Limb (tissue), 2 donors: ENCODE data around the gene SZRD1.

Experiments
- DNase-seq, 2 donors: peaks; one replicate each; pipeline ENCODE4 v3.0.0-alpha.2; 2016; ENCODE audit errors: extremely low spot score in 2 of 2

SZRD1 gene

GRCh38 chr1:16393570-16394521, 26.8 kb downstream of the SZRD1 start:
- no peak for DNase-seq

- DNase-seq, result no peak
Measured at GRCh38 chr1:16394977-16395376, 27.9 kb downstream of the SZRD1 start.

GRCh38 chr1:16396591-16396990, 29.5 kb downstream of the SZRD1 start:
- no peak for DNase-seq

- DNase-seq, result no peak
Measured at GRCh38 chr1:16397120-16397519, 30.1 kb downstream of the SZRD1 start.

GRCh38 chr1:16398371-16398953, 31.4 kb downstream of the SZRD1 start:
- DNase-seq, result no peak

GRCh38 chr1:16402742-16403141, 35.7 kb downstream of the SZRD1 start:
- no peak for DNase-seq

- no peak for DNase-seq
Measured at GRCh38 chr1:16405441-16405840, 38.4 kb downstream of the SZRD1 start.

GRCh38 chr1:16406868-16407267, 39.8 kb downstream of the SZRD1 start:
- no peak for DNase-seq

DNA sequence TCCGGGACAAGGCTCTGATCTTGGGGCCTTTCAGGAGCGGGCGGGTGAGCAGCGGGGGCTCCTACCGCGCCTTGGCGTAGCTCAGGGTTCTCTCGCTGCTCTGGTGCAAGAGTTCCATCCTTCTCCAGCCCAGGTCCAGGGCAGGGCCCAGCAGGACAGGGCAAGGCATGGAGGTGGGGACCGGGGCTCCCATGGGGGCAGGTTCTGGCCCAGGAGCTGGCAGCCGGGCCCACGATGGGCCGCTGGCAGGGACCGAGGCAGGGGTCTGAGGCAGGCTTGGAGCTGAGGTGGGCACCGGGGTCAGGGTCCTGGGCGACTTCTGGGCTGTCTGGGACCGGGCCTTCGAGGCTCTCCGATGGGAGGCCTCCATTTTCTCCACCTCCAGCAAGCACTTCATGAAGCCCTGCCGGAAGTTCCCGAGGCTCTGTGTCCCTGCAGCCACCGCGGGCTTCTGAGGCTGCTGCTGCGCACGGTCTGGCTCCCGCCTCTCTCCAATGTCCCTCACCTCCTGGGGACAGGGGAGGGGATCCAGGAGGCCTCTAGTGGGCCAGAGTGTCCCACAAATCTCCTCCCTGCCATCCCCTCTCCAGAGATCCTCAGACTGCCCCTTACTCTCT, 42.6 kb downstream of the SZRD1 start:
- DNase-seq, result no peak

DNA sequence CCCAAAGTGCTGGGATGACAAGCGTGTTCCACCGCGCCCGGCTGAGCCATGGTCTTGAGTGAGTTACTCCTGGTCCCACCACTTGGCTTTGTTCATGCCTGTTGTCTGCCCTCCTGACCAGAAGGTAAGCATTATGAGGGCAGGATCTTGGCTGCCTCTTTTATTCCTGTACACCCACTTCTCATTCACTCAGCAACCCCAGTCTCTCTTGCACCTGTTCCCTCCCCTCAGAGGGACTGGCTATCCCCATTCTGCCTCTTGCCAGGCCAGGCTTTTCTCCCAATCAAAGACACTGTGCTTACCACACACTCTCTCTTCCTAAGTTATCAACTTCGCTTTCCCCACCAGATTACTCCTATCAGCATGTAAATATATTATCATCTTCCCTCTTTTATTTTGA, 43.8 kb downstream of the SZRD1 start:
- DNase-seq, result no peak

GRCh38 chr1:16413191-16413590, 46.1 kb downstream of the SZRD1 start:
- no peak for DNase-seq

DNA sequence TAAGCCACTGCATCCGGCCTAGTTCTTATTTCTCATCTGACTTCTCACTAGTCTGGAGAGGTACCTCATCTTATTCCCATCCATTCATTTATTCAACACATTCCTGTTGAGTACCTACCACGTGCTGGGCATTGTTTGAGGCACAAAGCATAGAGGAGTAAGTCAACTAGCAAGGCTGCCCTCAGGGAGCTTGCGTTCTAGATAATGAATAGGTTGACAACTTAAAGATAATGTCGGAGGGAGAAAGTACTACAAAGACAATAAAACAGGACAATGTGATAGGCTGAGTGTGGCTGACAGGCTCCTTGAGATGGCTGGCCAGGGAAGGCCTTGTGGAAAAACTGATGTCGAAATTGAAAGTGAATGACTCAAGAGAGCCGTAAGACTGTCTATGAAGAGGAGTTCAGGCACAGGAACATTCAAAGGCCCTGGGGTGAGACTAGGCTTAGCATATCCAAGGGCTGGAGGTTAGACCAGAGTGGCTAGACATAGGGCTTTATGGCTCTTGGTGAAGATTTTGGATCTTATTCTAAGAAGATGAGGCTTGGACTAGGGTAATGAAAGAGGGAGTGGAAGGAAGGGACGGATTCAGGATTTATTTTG, 51.9 kb downstream of the SZRD1 start:
- DNase-seq, result no peak

- DNase-seq, result no peak
Measured at GRCh38 chr1:16420424-16421118, 53.5 kb downstream of the SZRD1 start.

GRCh38 chr1:16421201-16421600, 54.2 kb downstream of the SZRD1 start:
- no peak for DNase-seq

DNA sequence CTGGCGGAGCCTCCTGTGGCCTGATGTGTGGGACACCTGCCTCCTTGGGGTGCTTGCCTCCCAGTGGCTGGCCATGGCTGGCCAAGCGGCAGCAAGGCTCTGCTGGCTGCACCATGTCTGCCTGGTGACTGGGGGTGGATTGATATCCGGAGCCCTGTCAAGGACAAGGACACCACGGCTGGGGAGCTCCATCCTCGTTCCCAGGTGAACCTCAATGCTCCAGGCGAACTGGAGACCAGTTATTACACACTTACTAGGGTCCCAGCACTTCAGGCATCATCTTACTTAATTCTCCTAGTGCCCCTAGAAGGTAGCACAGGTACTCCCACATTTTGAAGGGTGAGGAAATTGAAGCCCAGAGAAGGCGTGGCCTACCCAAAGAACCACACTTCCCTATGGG, 55.0 kb downstream of the SZRD1 start:
- DNase-seq, result no peak

- no peak for DNase-seq
Measured at GRCh38 chr1:16425125-16426025, 58.3 kb downstream of the SZRD1 start.

DNA sequence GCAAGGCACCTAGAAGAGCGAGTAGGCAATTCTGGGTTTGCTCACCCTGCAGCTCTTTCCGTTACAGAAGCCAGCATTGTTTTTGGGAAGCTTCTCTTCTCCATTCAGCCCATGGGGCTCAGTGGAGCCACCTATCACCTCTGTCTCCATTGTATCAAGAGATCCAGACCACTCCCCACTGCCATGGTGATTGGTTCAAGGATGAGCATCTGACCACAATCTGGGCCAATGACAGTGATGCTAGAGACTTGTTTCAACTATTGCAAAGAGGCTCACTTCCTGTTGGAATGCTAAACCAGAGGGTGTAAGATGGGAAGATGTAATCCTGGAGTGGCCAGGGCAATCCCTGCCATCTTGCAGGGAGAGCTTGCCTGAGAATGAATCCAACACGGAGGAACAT, 63.6 kb downstream of the SZRD1 start:
- no peak for DNase-seq

GRCh38 chr1:16433030-16433429, 66.0 kb downstream of the SZRD1 start:
- DNase-seq, result no peak

- no peak for DNase-seq
Measured at GRCh38 chr1:16434007-16434406, 67.0 kb downstream of the SZRD1 start.

DNA sequence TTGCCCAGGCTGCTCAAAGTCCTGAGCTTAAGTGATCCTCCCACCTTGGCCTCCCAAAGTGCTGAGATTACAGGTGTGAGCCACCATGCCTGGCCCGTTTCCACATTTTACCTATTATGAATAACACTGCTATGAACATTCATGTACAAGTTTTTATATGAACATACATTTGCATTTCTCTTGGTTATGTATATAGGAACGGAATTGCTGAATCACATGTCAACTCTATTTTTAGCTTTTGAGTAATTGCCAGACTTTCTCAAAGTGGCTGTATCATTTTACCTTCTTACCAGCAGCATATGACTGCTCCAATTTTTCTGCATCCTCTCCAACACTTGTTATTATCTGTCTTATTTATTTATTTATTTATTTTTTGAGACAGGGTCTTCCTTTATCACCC, 67.5 kb downstream of the SZRD1 start:
- DNase-seq, result no peak
